ENCODE results near the gene RBBP5.
"Not testable (repeated sequence)": the region's sequence is repeated elsewhere in the genome, so short reads cannot be mapped to it uniquely, and the experiment has no call there.

RBBP5 gene

GRCh38 chr1:205121660-205122488 lies at the start of gene RBBP5:
Gene RBBP5 (minus strand): TSS chr1:205121978. CDS start chr1:205121873, 105 bp downstream.
- DNase-seq (ENCODE audit: low spot score) = peak; percentile 95

- no peak for DNase-seq (ENCODE audit: low spot score)
These were observed 49.6 kb upstream of the RBBP5 start for GRCh38 chr1:205171369-205171768.

- no peak for DNase-seq (ENCODE audit: low spot score)
These were observed 48.9 kb upstream of the RBBP5 start for GRCh38 chr1:205170532-205171269.

- DNase-seq (ENCODE audit: low spot score) = no peak
These were observed 47.5 kb upstream of the RBBP5 start for GRCh38 chr1:205169248-205169647.

GRCh38 chr1:205168291-205168690 lies 46.5 kb upstream of the RBBP5 start:
- no peak for DNase-seq (ENCODE audit: low spot score)

GRCh38 chr1:205162301-205162700 lies 40.5 kb upstream of the RBBP5 start:
- peak; percentile 30 for DNase-seq (ENCODE audit: low spot score)

GRCh38 chr1:205161076-205161475 lies 39.3 kb upstream of the RBBP5 start:
- no peak for DNase-seq (ENCODE audit: low spot score)

- no peak for DNase-seq (ENCODE audit: low spot score)
These were observed 36.4 kb upstream of the RBBP5 start for GRCh38 chr1:205158048-205158616.

GRCh38 chr1:205155665-205156377 lies 34.0 kb upstream of the RBBP5 start:
- DNase-seq (ENCODE audit: low spot score) = not testable (repeated sequence)

GRCh38 chr1:205152505-205152904 lies 30.7 kb upstream of the RBBP5 start:
- DNase-seq (ENCODE audit: low spot score) = no peak

GRCh38 chr1:205150651-205151428 lies 29.1 kb upstream of the RBBP5 start:
- no peak for DNase-seq (ENCODE audit: low spot score)

GRCh38 chr1:205147191-205147835 lies 25.5 kb upstream of the RBBP5 start:
- peak; percentile 83 for DNase-seq (ENCODE audit: low spot score)

GRCh38 chr1:205144751-205145150 lies 23.0 kb upstream of the RBBP5 start:
- DNase-seq (ENCODE audit: low spot score) = peak; percentile 74

- DNase-seq (ENCODE audit: low spot score) = no peak
These were observed 22.4 kb upstream of the RBBP5 start for GRCh38 chr1:205144046-205144720.

GRCh38 chr1:205142102-205142469 lies 20.3 kb upstream of the RBBP5 start:
- DNase-seq (ENCODE audit: low spot score) = no peak

- DNase-seq (ENCODE audit: low spot score) = peak; percentile 79
These were observed 19.7 kb upstream of the RBBP5 start for GRCh38 chr1:205141236-205142101.

- no peak for DNase-seq (ENCODE audit: low spot score)
These were observed 18.3 kb upstream of the RBBP5 start for GRCh38 chr1:205140113-205140512.

GRCh38 chr1:205137901-205138300 lies 16.1 kb upstream of the RBBP5 start:
- no peak for DNase-seq (ENCODE audit: low spot score)

GRCh38 chr1:205133287-205133686 lies 11.5 kb upstream of the RBBP5 start:
- no peak for DNase-seq (ENCODE audit: low spot score)
